Endometrial microvascular endothelial cells (primary cell): ENCODE measurements around the gene NCOA6. TPM values are rescaled to one million over a fixed set of nuclear protein-coding genes. Genes with fewer than 3 reads are reported as not detected.

Experiments used
- in situ Hi-C: cut with HindIII; loops from 2 replicates; pipeline ENCODE4 v1.10.0; 2017; ENCODE audit warnings: low sequenced_read_pairs, low pct_unique_long_range_greater_than_20kb; ENCODE audit errors: inconsistent ontology term
- total RNA-seq: library from RNA; depleted of rRNA; stranded (reverse); fragments of >200 nt; gene quantifications from one replicate; pipeline ENCODE4 v1.2.3, GENCODE V29; 2015; ENCODE audit errors: inconsistent ontology term

Gene NCOA6
- total RNA-seq, 1 donor from 2014 or later, result 12.4 TPM

- in situ Hi-C loops, result loop anchor here (5.0 kb wide), 1 partner anchor 173 kb away; no protein-coding TSS in a partner anchor
Observed at GRCh38 chr20:34710568-34710839, 114.9 kb downstream of the NCOA6 start.

GRCh38 chr20:34709831-34710567, 115.5 kb downstream of the NCOA6 start:
- in situ Hi-C loops, result loop anchor here (5.0 kb wide), 1 partner anchor 173 kb away; no protein-coding TSS in a partner anchor

GRCh38 chr20:34709044-34709830, 116.2 kb downstream of the NCOA6 start:
- in situ Hi-C loops, result no loop called here

- in situ Hi-C loops, result no loop called here
Observed at GRCh38 chr20:34708621-34709043, 116.8 kb downstream of the NCOA6 start.

- in situ Hi-C loops, result no loop called here
Observed at GRCh38 chr20:34706912-34707784, 118.3 kb downstream of the NCOA6 start.

- in situ Hi-C loops, result no loop called here
Observed at GRCh38 chr20:34706302-34706875, 119.1 kb downstream of the NCOA6 start.

- in situ Hi-C loops, result no loop called here
Observed at GRCh38 chr20:34705397-34706301, 119.8 kb downstream of the NCOA6 start.

GRCh38 chr20:34705008-34705396, 120.4 kb downstream of the NCOA6 start:
- in situ Hi-C loops, result no loop called here

- in situ Hi-C loops, result no loop called here
Observed at GRCh38 chr20:34704177-34705007, 121.1 kb downstream of the NCOA6 start, which contains the start of gene TP53INP2. Gene TP53INP2, plus strand, starts transcription at chr20:34704344. Its CDS starts 4,396 bp downstream, at chr20:34708740.

GRCh38 chr20:34703424-34704176, 121.9 kb downstream of the NCOA6 start:
- in situ Hi-C loops, result no loop called here

- in situ Hi-C loops, result no loop called here
Observed at GRCh38 chr20:34703061-34703423, 122.4 kb downstream of the NCOA6 start.

GRCh38 chr20:34701405-34702085, 123.9 kb downstream of the NCOA6 start:
- in situ Hi-C loops, result no loop called here

- in situ Hi-C loops, result no loop called here
Observed at GRCh38 chr20:34693414-34693813, 132.0 kb downstream of the NCOA6 start.

GRCh38 chr20:34691838-34692237, 133.6 kb downstream of the NCOA6 start:
- in situ Hi-C loops, result no loop called here

GRCh38 chr20:34689486-34689885, 136.0 kb downstream of the NCOA6 start:
- in situ Hi-C loops, result no loop called here

GRCh38 chr20:34683667-34684066, 141.8 kb downstream of the NCOA6 start:
- in situ Hi-C loops, result no loop called here
